Measurements from ENCODE around the gene DCST1. TPM values are rescaled to one million over a fixed set of nuclear protein-coding genes. Genes with fewer than 3 reads are reported as not detected.

DCST1 gene
- total RNA-seq, 1 donor from 2014 or later, result not detected

DNA sequence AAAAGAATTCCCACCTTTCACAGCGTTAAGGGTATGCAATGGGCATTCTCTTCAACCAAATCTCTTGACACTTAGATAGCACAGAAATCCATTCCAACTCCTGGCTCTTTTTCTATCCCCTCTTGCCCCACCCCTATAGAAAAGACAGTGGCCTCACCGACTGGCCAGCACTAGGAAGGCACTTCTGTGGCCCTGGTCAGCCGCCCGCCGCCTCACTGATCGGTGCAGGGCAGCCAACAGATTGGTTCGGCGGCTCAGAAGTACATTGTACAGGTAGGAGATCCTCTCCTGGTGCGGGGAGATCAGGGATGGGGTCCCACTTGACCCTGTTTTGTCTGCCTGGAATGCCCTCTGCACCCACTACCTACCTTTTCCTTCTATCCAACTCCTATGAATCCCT, 9.3 kb upstream of the DCST1 start:
- Histone ChIP-seq H3K27me3 (ENCODE audit: control insufficient read depth, insufficient read depth, low read length) (no peaks in the 10 kb centered on the region), H3K4me3 (ENCODE audit: low read depth, low read length) (no peak overlapping the region), H3K36me3 (ENCODE audit: control insufficient read depth, insufficient read depth, low read length) (no peaks in the 10 kb centered on the region)
- DNase-seq (ENCODE audit: low read depth), result no peak
- TF ChIP-seq, protein P1, sequence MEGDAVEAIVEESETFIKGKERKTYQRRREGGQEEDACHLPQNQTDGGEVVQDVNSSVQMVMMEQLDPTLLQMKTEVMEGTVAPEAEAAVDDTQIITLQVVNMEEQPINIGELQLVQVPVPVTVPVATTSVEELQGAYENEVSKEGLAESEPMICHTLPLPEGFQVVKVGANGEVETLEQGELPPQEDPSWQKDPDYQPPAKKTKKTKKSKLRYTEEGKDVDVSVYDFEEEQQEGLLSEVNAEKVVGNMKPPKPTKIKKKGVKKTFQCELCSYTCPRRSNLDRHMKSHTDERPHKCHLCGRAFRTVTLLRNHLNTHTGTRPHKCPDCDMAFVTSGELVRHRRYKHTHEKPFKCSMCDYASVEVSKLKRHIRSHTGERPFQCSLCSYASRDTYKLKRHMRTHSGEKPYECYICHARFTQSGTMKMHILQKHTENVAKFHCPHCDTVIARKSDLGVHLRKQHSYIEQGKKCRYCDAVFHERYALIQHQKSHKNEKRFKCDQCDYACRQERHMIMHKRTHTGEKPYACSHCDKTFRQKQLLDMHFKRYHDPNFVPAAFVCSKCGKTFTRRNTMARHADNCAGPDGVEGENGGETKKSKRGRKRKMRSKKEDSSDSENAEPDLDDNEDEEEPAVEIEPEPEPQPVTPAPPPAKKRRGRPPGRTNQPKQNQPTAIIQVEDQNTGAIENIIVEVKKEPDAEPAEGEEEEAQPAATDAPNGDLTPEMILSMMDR (IDR thresholded peaks at IDR 0.05; ENCODE audit: insufficient read depth, low read length, poor library complexity, severe bottlenecking), result no peak

DNA sequence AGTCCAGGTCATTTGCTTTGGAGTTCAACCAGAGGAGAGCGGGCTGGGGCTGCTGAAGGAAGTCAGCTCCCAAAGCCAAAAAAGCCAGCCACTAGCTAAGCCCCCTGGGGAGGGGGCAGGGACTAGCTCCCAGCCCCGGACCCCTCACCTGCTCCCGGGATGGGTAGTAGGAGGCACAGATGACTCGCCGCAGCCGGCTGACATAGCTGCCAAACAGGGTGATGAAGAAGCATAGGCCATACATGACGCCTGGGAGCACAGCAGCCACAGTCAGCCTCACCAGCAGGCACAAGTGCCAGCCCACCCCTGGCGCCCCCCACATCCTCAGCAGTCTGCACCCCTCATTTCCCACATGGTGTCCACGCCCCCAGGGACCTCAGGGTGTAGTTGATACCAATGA, 7.5 kb upstream of the DCST1 start:
- H3K36me3 ChIP-seq (ENCODE audit: control insufficient read depth, insufficient read depth, low read length), result no peaks in the 10 kb centered on the region
- TF ChIP-seq, protein P1 (IDR thresholded peaks at IDR 0.05; ENCODE audit: insufficient read depth, low read length, poor library complexity, severe bottlenecking), result no peak
- DNase-seq (ENCODE audit: low read depth), result no peak
- no peak overlapping the region for H3K4me3 ChIP-seq (ENCODE audit: low read depth, low read length)
- no peaks in the 10 kb centered on the region for H3K27me3 ChIP-seq (ENCODE audit: control insufficient read depth, insufficient read depth, low read length)

DNA sequence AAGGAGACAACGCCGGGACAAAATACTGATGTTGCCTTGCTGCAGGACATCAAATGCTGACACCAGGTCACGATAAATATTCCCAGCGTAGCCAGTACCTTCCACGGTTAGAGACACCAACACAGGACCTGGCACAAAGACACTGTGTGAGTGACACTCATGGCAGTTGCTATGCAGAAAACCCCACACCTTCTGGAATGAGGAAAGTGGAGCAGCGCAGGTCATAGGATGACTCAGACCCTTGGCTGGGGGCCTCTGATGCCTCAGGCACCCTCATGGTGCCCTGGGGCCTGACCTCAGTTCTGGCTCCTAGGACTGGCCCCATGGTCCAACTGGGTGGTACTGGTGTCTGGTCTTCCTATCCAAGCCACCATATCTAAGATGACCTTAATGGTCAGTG, 7.0 kb upstream of the DCST1 start:
- no peak for DNase-seq (ENCODE audit: low read depth)
- H3K27me3 ChIP-seq (ENCODE audit: control insufficient read depth, insufficient read depth, low read length), result no peaks in the 10 kb centered on the region
- no peak overlapping the region for H3K4me3 ChIP-seq (ENCODE audit: low read depth, low read length)
- TF ChIP-seq, protein P1 (IDR thresholded peaks at IDR 0.05; ENCODE audit: insufficient read depth, low read length, poor library complexity, severe bottlenecking), result no peak
- no peaks in the 10 kb centered on the region for H3K36me3 ChIP-seq (ENCODE audit: control insufficient read depth, insufficient read depth, low read length)

DNA sequence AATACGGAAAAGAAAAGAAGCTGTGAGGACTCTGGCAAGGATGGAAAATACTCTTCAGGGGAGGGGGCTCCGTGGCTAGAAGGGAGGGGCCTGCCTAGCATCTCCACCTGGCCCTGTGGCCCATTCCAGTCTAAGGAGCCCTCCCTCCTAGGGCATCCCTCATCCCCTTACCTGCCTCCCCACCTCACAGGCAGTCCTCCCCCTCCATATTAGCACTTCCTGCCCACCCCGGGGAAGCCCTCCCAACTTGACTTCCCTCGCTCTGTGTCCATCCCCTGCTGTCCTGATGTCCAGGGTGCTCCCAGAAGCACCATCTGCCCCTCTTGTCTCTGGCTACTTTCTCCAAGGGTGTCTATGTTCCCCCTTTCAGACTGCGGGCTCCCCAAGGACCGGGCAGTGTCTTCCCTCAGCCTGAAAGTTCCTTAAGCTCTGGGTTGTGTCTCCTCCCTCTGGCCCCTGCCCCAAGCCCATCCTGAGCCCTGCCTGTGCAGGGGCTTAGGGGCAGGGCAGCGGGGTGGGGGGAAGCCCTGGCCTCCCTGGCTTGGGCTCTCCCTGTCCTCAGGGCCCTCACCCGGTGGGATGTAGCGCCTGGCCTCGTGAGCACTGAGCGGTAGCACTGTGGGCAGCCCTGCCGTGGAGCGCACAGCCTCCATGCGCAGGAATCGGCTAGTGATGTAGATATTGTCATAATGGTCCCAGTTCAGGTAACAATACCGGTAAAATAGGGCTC, 3.9 kb upstream of the DCST1 start:
- Histone ChIP-seq H3K36me3 (ENCODE audit: control insufficient read depth, insufficient read depth, low read length) (no peaks in the 10 kb centered on the region), H3K27me3 (ENCODE audit: control insufficient read depth, insufficient read depth, low read length) (no peaks in the 10 kb centered on the region), H3K4me3 (ENCODE audit: low read depth, low read length) (no peak overlapping the region)
- no peak for DNase-seq (ENCODE audit: low read depth)
- TF ChIP-seq, protein P1 (IDR thresholded peaks at IDR 0.05; ENCODE audit: insufficient read depth, low read length, poor library complexity, severe bottlenecking), result no peak

DNA sequence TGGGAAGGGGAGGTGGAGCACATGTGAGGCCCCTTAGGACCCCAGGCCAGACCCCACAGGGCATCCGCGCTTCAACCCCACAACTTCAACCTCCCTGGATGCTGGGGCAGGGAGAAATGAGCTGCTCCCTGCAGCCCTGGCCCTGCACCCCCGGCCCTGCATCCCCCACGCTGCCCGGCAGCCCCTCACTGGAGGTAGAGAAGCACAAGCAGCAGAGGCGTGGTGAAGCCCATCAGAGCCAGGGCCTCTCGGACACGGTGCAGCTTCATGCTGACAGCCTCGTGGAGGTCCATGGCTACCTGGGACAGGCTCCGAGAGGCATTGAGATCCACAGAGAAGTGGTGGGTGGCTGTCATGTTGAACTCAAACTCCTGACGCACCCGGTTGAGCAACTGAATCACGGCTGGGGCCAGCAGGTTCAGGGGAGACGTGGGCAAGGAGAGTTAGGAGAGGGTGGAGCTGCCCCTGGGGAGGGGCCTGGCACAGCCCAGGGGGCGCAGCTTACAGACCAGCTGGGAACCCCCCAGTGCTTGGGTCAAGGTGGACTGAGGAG, 3.3 kb upstream of the DCST1 start:
- TF ChIP-seq, protein P1 (IDR thresholded peaks at IDR 0.05; ENCODE audit: insufficient read depth, low read length, poor library complexity, severe bottlenecking), result no peak
- H3K27me3 ChIP-seq (ENCODE audit: control insufficient read depth, insufficient read depth, low read length), result no peaks in the 10 kb centered on the region
- no peak for DNase-seq (ENCODE audit: low read depth)
- no peaks in the 10 kb centered on the region for H3K36me3 ChIP-seq (ENCODE audit: control insufficient read depth, insufficient read depth, low read length)
- no peak overlapping the region for H3K4me3 ChIP-seq (ENCODE audit: low read depth, low read length)

DNA sequence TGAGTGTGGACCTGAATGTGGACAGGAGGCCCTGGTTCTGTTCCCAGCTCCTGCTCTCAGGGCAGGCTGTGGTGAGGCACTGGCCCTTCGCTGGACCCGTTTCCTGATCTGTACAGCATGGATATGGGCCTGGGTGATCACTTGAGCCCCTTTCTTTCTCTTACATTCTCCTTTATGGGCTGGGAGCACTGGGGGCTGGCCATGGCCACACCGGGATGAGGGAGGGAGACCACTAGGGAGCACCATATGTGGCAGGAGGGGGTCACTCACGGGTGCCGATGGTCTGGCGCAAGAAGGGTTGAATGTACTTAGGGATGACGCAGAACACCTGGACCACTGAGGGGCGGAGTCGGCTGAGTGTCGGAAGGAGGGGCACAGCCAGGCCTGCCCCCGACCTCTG, 2.7 kb upstream of the DCST1 start:
- TF ChIP-seq, protein P1 (IDR thresholded peaks at IDR 0.05; ENCODE audit: insufficient read depth, low read length, poor library complexity, severe bottlenecking), result no peak
- H3K4me3 ChIP-seq (ENCODE audit: low read depth, low read length), result no peak overlapping the region
- H3K36me3 ChIP-seq (ENCODE audit: control insufficient read depth, insufficient read depth, low read length), result no peaks in the 10 kb centered on the region
- no peaks in the 10 kb centered on the region for H3K27me3 ChIP-seq (ENCODE audit: control insufficient read depth, insufficient read depth, low read length)
- DNase-seq (ENCODE audit: low read depth), result no peak
